ENCODE results near the gene NBPF3.

GRCh38 chr1:21496886-21497285 lies 56.9 kb downstream of the NBPF3 start:
- no peak for TF ChIP-seq YY1 (IDR thresholded peaks at IDR 0.05; ENCODE audit: extremely low read depth, insufficient replicate concordance, low read depth, low read length)
- TF ChIP-seq, protein P1, sequence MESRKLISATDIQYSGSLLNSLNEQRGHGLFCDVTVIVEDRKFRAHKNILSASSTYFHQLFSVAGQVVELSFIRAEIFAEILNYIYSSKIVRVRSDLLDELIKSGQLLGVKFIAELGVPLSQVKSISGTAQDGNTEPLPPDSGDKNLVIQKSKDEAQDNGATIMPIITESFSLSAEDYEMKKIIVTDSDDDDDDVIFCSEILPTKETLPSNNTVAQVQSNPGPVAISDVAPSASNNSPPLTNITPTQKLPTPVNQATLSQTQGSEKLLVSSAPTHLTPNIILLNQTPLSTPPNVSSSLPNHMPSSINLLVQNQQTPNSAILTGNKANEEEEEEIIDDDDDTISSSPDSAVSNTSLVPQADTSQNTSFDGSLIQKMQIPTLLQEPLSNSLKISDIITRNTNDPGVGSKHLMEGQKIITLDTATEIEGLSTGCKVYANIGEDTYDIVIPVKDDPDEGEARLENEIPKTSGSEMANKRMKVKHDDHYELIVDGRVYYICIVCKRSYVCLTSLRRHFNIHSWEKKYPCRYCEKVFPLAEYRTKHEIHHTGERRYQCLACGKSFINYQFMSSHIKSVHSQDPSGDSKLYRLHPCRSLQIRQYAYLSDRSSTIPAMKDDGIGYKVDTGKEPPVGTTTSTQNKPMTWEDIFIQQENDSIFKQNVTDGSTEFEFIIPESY (IDR thresholded peaks at IDR 0.05; ENCODE audit: extremely low read depth, insufficient replicate concordance, low read length): no peak
- TF ChIP-seq, protein P2, sequence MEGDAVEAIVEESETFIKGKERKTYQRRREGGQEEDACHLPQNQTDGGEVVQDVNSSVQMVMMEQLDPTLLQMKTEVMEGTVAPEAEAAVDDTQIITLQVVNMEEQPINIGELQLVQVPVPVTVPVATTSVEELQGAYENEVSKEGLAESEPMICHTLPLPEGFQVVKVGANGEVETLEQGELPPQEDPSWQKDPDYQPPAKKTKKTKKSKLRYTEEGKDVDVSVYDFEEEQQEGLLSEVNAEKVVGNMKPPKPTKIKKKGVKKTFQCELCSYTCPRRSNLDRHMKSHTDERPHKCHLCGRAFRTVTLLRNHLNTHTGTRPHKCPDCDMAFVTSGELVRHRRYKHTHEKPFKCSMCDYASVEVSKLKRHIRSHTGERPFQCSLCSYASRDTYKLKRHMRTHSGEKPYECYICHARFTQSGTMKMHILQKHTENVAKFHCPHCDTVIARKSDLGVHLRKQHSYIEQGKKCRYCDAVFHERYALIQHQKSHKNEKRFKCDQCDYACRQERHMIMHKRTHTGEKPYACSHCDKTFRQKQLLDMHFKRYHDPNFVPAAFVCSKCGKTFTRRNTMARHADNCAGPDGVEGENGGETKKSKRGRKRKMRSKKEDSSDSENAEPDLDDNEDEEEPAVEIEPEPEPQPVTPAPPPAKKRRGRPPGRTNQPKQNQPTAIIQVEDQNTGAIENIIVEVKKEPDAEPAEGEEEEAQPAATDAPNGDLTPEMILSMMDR (IDR thresholded peaks at IDR 0.05 in 2 of 3, conservative IDR thresholded peaks at IDR 0.05 in 1 of 3; ENCODE audit: borderline replicate concordance in 1 of 3, insufficient read depth in 1 of 3, low read depth in 2 of 3, low read length in 2 of 3): no peak
- no peak for TF ChIP-seq RAD21 (IDR thresholded peaks at IDR 0.05; ENCODE audit: low read depth)
- TF ChIP-seq POLR2AphosphoS5 (IDR thresholded peaks at IDR 0.05; ENCODE audit: low read depth, low read length): no peak
- no peak for TF ChIP-seq POLR2A (IDR thresholded peaks at IDR 0.05; ENCODE audit: borderline replicate concordance, extremely low read depth, insufficient read depth, insufficient read length)
- TF ChIP-seq ZFX (IDR thresholded peaks at IDR 0.05): no peak
- no peak for TF ChIP-seq REST (IDR thresholded peaks at IDR 0.05; ENCODE audit: low read depth)
